Tibial artery (tissue), 4 donors: ENCODE data around the gene CES1.
"Not testable (repeated sequence)": the region's sequence is repeated elsewhere in the genome, so short reads cannot be mapped to it uniquely, and the experiment has no call there.

Experiments
- DNase-seq, 2 donors: peaks; one replicate each; pipeline ENCODE4 v3.0.0-alpha.2; 2019
- H3K27ac ChIP-seq, 2 donors: fragments of 200-600 bp; sonication (generic) in 1 of 2; 1 replicate in 1 of 2; 2 replicates in 1 of 2; pipeline ENCODE4 v1.5.1; 2018 to 2019; ENCODE audit warnings: mild to moderate bottlenecking in 1 of 2
- H3K27me3 ChIP-seq, 2 donors: fragments of 200-600 bp; sonication (generic) in 1 of 2; one replicate each; pipeline versions ENCODE4 v1.5.1 to v1.6.0; 2016 to 2019
- H3K36me3 ChIP-seq, 3 donors: fragments of 200-600 bp; sonication (generic) in 2 of 3; one replicate each; pipeline ENCODE4 v1.5.1; 2016 to 2019; ENCODE audit warnings: mild to moderate bottlenecking in 2 of 3
- H3K4me1 ChIP-seq, 4 donors: fragments of 200-600 bp; sonication (generic) in 2 of 4; 1 replicate in 3 of 4; 2 replicates in 1 of 4; pipeline ENCODE4 v1.5.1; 2016 to 2019
- H3K4me3 ChIP-seq, 2 donors: fragments of 200-600 bp; sonication (generic) in 1 of 2; 1 replicate in 1 of 2; 2 replicates in 1 of 2; pipeline ENCODE4 v1.5.1; 2018 to 2019; ENCODE audit warnings: mild to moderate bottlenecking in 2 of 2
- H3K9me3 ChIP-seq, 3 donors: fragments of 200-600 bp; sonication (generic) in 1 of 3; one replicate each; pipeline ENCODE4 v1.5.1; 2016 to 2019
- intact Hi-C: fragments of 100-400 bp; cut with DNase I; formaldehyde crosslinking; loops from one replicate; pipeline ENCODE4 v1.15.0; 2023; ENCODE audit warnings: low total_unique reads
- TF ChIP-seq, protein P1 (sequence below), 2 experiments: fragments of 200-600 bp in 1 of 2; fragments of 450-650 bp in 1 of 2; IDR thresholded peaks; one replicate each; pipeline ENCODE4 v1.5.1; 2017 to 2019; ENCODE audit warnings: antibody characterized with exemption in 2 of 2, mild to moderate bottlenecking in 1 of 2, moderate library complexity in 1 of 2

Gene CES1

DNA sequence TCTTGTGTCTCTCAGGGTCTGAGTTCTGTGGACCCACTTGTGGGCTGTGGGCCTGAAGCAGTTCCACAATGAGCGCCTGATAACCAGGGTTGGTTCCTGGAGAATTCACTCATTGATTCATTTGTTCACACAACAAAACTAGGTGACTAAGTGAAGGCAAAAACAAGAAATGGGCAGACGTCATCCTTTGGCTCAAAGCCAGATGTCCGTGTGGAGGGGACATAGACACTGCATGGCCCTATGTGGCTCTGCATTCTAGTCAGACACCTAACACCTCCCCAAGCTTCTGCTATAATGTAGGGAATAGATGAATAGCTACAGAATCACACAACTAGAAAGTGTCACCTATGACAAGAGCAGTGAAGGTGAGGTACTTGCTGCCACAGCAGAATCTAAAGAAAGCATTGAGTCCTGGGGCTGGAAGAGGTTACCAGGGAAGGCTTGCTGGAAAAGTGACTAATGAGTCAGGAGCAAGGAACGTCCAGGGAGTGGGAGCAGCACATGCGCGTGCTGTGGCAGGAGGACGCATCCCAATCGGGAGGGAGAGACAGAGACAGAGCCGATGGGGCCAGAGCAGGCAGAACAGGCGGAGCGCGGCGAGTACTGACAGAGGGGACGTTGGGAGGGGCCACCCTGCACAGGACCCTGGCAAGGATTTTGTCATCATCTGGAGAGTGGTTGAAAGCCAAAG, 58.9 kb downstream of the CES1 start:
- Histone ChIP-seq H3K4me1 (no peaks in the 10 kb centered on the region), H3K9me3 (no peaks in the 10 kb centered on the region), H3K27me3 (peaks cover 0 to 3% of the 10 kb centered on the region in 2 donors), H3K4me3 (no peak overlapping the region), H3K36me3 (no peaks in the 10 kb centered on the region), H3K27ac (no peak overlapping the region)
- TF ChIP-seq, protein P1, sequence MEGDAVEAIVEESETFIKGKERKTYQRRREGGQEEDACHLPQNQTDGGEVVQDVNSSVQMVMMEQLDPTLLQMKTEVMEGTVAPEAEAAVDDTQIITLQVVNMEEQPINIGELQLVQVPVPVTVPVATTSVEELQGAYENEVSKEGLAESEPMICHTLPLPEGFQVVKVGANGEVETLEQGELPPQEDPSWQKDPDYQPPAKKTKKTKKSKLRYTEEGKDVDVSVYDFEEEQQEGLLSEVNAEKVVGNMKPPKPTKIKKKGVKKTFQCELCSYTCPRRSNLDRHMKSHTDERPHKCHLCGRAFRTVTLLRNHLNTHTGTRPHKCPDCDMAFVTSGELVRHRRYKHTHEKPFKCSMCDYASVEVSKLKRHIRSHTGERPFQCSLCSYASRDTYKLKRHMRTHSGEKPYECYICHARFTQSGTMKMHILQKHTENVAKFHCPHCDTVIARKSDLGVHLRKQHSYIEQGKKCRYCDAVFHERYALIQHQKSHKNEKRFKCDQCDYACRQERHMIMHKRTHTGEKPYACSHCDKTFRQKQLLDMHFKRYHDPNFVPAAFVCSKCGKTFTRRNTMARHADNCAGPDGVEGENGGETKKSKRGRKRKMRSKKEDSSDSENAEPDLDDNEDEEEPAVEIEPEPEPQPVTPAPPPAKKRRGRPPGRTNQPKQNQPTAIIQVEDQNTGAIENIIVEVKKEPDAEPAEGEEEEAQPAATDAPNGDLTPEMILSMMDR (IDR thresholded peaks at IDR 0.05), result no peak
- intact Hi-C loops, result no loop called here
- no peak for DNase-seq

DNA sequence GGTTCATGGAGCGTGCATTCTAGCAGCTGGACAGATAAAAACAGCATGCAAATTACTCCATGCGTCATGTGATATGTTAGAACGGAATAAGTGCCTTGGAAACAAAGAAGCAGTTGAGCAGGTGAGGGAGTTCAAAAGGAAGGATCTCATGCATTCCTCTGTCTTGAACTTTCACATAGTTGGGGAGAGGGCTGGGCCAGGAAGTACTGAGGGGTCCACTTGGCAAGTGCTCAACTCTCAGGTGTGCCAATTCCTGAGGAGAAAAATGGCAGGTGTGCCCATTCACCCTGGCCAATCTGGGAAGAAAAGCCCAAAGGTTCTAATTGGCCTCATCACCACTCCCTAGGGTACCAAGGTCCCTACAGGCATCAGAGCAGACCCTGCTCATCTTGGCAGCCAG, 67.7 kb downstream of the CES1 start:
- intact Hi-C loops, result no loop called here
- TF ChIP-seq, protein P1 (IDR thresholded peaks at IDR 0.05), result no peak
- peaks cover 0 to 3% of the 10 kb centered on the region in 2 donors for H3K27me3 ChIP-seq
- H3K36me3 ChIP-seq, result no peaks in the 10 kb centered on the region
- no peaks in the 10 kb centered on the region for H3K9me3 ChIP-seq
- no peak for DNase-seq
- H3K4me1 ChIP-seq, result peaks cover 0 to 5% (median 0%) of the 10 kb centered on the region in 4 donors
- no peak overlapping the region for H3K27ac ChIP-seq
- no peak overlapping the region for H3K4me3 ChIP-seq

- intact Hi-C loops, result no loop called here
- Histone ChIP-seq H3K27ac (no peak overlapping the region), H3K4me3 (no peak overlapping the region), H3K4me1 (peaks cover 0 to 5% (median 0%) of the 10 kb centered on the region in 4 donors), H3K36me3 (no peaks in the 10 kb centered on the region), H3K27me3 (peaks cover 0 to 3% of the 10 kb centered on the region in 2 donors), H3K9me3 (no peaks in the 10 kb centered on the region)
- TF ChIP-seq, protein P1 (IDR thresholded peaks at IDR 0.05), result no peak
- peak; percentile 28 to 60 for DNase-seq
Measured at GRCh38 chr16:55760310-55761001, 72.4 kb downstream of the CES1 start.

GRCh38 chr16:55759965-55760309, 73.0 kb downstream of the CES1 start:
- H3K4me1 ChIP-seq, H3K9me3 ChIP-seq, intact Hi-C loops, H3K27ac ChIP-seq, H3K36me3 ChIP-seq, H3K4me3 ChIP-seq, DNase-seq, H3K27me3 ChIP-seq: not testable (repeated sequence)

GRCh38 chr16:55757595-55758527, 75.0 kb downstream of the CES1 start:
- H3K36me3 ChIP-seq, H3K27me3 ChIP-seq, H3K9me3 ChIP-seq, H3K27ac ChIP-seq, DNase-seq, intact Hi-C loops, H3K4me1 ChIP-seq, H3K4me3 ChIP-seq: not testable (repeated sequence)

DNA sequence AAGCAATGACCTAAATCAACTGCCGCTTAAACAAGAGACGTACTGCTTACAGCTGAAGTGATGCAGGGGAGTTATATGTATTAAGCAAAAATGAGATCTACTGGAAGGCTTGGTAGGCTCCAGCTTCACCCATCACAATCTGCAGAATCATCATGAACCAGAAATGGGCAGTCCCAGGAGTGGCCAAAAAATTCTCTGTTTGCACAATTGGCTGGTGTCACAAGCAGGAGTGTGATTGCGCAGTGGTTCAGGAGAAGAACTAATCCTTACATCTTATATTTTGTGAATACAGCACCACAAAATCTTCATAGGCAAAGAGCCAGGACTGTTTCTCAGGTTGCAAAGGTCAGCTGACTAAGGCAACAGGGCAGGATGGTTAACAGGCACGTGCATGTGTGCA, 75.9 kb downstream of the CES1 start:
- H3K9me3 ChIP-seq, result peaks cover 0 to 7% (median 0%) of the 10 kb centered on the region in 3 donors
- peaks cover 0 to 3% of the 10 kb centered on the region in 2 donors for H3K27me3 ChIP-seq
- TF ChIP-seq, protein P1 (IDR thresholded peaks at IDR 0.05), result no peak
- no peak for DNase-seq
- no peak overlapping the region for H3K4me3 ChIP-seq
- intact Hi-C loops, result no loop called here
- H3K27ac ChIP-seq, result no peak overlapping the region
- peaks cover 0 to 5% (median 0%) of the 10 kb centered on the region in 4 donors for H3K4me1 ChIP-seq
- no peaks in the 10 kb centered on the region for H3K36me3 ChIP-seq
